ENCODE data around the gene MLX. TPM values are rescaled to one million over a fixed set of nuclear protein-coding genes. Genes with fewer than 3 reads are reported as not detected.

The MLX gene
- total RNA-seq, 3 donors from 2014 or later (not counting 1 experiment from before 2014, with no cell fraction given): 38.9 to 58.2 (median 42.6) TPM

- DNase-seq: no peak
- H3K27me3 ChIP-seq (ENCODE audit: control insufficient read depth, insufficient read depth, low read length): no peaks in the 10 kb centered on the region
- H3K36me3 ChIP-seq (ENCODE audit: control insufficient read depth, insufficient read depth, low read length): peaks cover 30% of the 10 kb centered on the region
- Mint-ChIP-seq H3K4me1 (peaks cover 22 to 27% of the 10 kb centered on the region in 2 donors), H3K4me3 (no peak overlapping the region), H3K9me3 (no peaks in the 10 kb centered on the region), H3K36me3 (no peaks in the 10 kb centered on the region), H3K27ac (no peak overlapping the region), H3K27me3 (ENCODE audit: low read depth in 2 of 2) (no peaks in the 10 kb centered on the region)
- TF ChIP-seq CTCF (IDR thresholded peaks at IDR 0.05): no peak
- WGBS (ENCODE audit: insufficient coverage): 99% methylated on average over 4 of the region's 4 CpGs
- intact Hi-C loops (cut with micrococcal nuclease): no loop called here
- H3K27ac ChIP-seq (ENCODE audit: low read length): no peak overlapping the region
- no peak for ATAC-seq
- no peaks in the 10 kb centered on the region for H3K9me3 ChIP-seq (ENCODE audit: control insufficient read depth, insufficient read depth, low read length)
- H3K4me3 ChIP-seq (ENCODE audit: low read length): no peak overlapping the region
- H3K4me1 ChIP-seq (ENCODE audit: control insufficient read depth, insufficient read depth, low read length): peaks cover 17% of the 10 kb centered on the region
Observed at GRCh38 chr17:42612013-42612412, 45.1 kb downstream of the MLX start.

DNA sequence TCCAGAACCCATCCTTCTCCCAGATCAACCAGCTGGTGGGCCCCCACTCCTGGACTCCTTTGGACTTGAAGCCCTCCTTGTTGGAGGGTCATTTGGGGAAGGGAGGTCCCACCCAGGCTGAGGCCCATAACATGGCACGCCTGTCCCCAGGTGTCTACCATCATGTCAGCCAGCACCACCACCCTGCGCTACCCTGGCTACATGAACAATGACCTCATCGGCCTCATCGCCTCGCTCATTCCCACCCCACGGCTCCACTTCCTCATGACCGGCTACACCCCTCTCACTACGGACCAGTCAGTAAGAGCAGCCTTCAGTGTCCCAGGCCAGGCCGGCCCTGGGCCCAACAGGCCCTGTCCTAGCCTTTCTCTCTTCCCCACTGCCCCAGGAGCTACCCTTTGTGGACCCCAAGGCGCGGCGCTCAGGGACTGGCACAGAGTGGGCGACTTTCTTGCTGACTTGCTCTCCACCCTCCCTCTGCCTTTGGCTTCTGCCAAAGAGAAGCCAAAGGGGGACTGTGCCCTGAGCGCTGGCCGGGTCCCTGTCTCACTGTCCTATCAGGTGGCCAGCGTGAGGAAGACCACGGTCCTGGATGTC lies 46.9 kb downstream of the MLX start:
- H3K36me3 Mint-ChIP-seq: no peaks in the 10 kb centered on the region
- Histone ChIP-seq H3K27me3 (ENCODE audit: control insufficient read depth, insufficient read depth, low read length) (no peaks in the 10 kb centered on the region), H3K36me3 (ENCODE audit: control insufficient read depth, insufficient read depth, low read length) (peaks cover 30% of the 10 kb centered on the region), H3K9me3 (ENCODE audit: control insufficient read depth, insufficient read depth, low read length) (no peaks in the 10 kb centered on the region), H3K4me3 (ENCODE audit: low read length) (no peak overlapping the region), H3K4me1 (ENCODE audit: control insufficient read depth, insufficient read depth, low read length) (peaks cover 21% of the 10 kb centered on the region), H3K27ac (ENCODE audit: low read length) (no peak overlapping the region)
- H3K9me3 Mint-ChIP-seq: no peaks in the 10 kb centered on the region
- intact Hi-C loops (cut with micrococcal nuclease): no loop called here
- WGBS (ENCODE audit: insufficient coverage): 97% methylated on average over 15 of the region's 17 CpGs
- DNase-seq: no peak
- no peak overlapping the region for H3K4me3 Mint-ChIP-seq
- no peak for ATAC-seq
- TF ChIP-seq CTCF (IDR thresholded peaks at IDR 0.05): no peak
- peaks cover 17 to 18% of the 10 kb centered on the region in 2 donors for H3K4me1 Mint-ChIP-seq
- no peaks in the 10 kb centered on the region for H3K27me3 Mint-ChIP-seq (ENCODE audit: low read depth in 2 of 2)
- no peak overlapping the region for H3K27ac Mint-ChIP-seq

DNA sequence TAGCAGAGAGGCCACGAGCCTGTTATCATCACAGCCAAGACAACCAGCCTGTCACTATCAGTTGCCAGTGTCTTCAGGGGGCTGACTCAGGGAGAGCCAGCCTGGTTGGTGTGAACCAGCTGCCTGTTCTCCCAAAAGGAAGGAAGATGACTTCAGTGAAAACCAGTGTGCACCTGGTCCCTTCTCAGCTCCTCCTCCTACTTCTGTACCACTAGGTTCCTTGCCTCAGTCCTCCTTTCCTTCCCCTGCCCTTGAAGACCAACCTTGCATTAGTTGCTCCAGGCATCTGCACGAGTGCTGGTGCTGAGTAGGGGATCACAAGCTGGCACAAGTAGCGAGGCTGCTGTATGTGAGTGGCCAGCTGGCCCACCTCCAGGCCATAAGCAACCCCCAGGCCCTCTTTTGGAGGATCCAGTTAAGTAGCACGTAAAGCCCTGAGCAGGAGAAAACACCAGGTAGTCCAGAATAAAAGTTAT lies 51.1 kb downstream of the MLX start:
- H3K4me3 ChIP-seq (ENCODE audit: low read length): no peak overlapping the region
- H3K36me3 ChIP-seq (ENCODE audit: control insufficient read depth, insufficient read depth, low read length): peaks cover 21% of the 10 kb centered on the region
- H3K4me1 ChIP-seq (ENCODE audit: control insufficient read depth, insufficient read depth, low read length): peaks cover 15% of the 10 kb centered on the region
- H3K27ac ChIP-seq (ENCODE audit: low read length): no peak overlapping the region
- DNase-seq (no peak), ATAC-seq (no peak)
- peaks cover 10% of the 10 kb centered on the region in 2 donors for H3K4me1 Mint-ChIP-seq
- H3K9me3 ChIP-seq (ENCODE audit: control insufficient read depth, insufficient read depth, low read length): no peaks in the 10 kb centered on the region
- no peaks in the 10 kb centered on the region for H3K27me3 Mint-ChIP-seq (ENCODE audit: low read depth in 2 of 2)
- no peaks in the 10 kb centered on the region for H3K36me3 Mint-ChIP-seq
- no peaks in the 10 kb centered on the region for H3K9me3 Mint-ChIP-seq
- no peaks in the 10 kb centered on the region for H3K27me3 ChIP-seq (ENCODE audit: control insufficient read depth, insufficient read depth, low read length)
- no peak overlapping the region for H3K4me3 Mint-ChIP-seq
- H3K27ac Mint-ChIP-seq: no peak overlapping the region
- TF ChIP-seq CTCF (IDR thresholded peaks at IDR 0.05): no peak
- intact Hi-C loops (cut with micrococcal nuclease): no loop called here
- WGBS (ENCODE audit: insufficient coverage): 86% methylated on average over 4 of the region's 4 CpGs

Data from natural killer cell (primary cell).